Islet of Langerhans (tissue), 1 donor: ENCODE data around the gene TSC2.

Experiments
- FAIRE-seq: peaks from one replicate; lab custom pipeline; 2011; peaks lifted over from hg19 to GRCh38; lab: Jason Lieb, UNC

Gene TSC2

DNA sequence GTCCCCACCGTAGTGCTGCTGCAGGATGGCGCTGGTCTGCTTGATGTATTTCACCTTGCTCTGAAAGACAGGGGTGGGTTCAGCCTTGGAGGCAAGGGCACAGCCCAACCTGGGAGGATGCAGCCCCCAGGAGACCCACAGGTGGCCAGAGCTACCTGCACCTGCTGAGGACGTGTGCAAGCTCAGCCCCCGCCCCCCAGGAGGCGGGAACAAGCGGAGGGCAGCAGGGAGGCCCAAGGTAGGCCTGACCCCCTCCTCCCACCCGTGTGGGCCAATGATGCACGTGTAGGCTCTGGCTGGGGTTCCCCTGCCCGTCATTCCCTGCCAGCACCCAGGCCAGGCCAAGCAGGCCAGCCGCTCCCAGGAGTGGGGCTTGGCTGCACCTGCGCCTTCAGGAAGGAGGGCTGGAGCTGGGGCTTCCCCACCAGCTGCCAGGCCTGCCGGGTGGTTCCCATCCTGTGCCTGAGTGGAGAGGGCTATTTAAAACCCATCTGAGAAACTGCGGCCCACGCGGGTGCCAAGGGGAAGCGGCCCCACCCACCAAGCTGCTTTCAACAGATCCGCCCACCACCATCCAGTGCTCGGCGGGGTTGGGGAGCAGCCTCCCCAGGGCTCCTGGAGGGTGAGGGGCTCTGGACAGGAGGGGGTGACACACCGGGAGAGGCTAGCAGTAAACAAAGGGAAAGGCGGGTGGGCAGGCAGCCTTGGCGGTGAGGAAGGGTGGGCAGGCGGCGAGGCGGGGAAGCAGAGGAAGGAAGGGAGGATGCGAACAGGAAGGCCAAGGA lies 3.9 kb upstream of the TSC2 start:
- no peak for FAIRE-seq

DNA sequence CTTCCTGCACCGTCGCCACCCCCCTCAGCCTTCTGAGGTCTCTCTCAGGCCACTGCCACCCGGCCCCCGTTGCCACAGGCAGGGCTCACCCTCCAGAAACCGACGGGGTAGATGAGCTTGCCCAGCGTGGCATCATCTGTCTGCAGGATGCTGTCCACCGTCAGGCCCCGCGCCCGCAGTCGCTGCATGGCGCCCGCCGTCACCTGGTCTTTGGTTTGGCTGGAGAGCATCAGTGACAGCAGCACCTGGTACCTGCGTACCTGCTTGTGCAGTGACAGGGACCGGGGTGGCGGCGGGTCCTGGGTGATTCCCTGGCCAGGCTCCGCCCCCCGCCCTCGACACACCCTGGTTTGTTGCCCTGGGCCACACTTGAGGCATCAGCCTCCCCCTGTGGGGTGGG lies 3.2 kb upstream of the TSC2 start:
- FAIRE-seq, result no peak

DNA sequence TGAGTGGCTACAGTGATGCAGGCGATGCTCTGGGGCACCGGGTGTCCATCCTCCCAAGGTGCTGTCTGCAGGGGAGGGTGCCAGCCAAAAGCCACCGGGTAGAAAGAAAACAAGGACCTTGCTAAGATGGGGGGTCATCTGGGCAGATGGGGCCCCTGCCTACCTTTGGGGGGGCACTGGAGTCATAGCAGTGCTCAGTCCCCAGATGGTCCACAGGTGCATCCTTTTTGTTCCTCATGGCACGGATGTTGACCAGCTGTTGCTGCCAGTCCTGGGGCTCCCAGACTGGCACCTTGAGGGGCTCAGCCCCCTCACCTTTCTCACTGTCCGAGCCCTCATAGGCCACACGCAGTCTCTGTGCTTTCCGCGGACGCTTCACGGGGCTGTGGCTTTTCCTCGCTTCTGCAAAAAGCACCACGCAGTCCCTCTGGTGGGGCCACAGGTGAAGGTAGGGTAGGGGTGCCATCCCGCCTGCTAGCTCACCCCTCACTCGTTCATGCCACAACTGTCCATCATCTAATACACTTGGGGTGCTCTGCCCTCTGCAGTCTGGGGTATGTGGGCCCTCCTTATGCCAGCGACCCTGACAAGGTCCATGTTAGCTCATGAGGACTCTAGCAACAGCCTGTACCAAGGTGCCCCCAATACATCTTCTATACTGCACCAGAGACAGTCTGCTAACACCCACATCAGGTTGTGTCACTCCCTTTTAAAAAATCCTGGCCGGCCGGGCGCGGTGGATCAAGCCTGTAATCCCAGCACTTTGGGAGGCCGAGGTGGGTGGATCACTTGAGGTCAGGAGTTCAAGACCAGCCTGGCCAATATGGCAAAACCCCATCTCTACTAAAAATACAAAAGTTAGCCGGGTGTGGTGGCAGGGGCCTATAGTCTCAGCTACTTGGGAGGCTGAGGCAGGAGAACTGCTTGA lies 1.6 kb upstream of the TSC2 start:
- FAIRE-seq, result no peak

- no peak for FAIRE-seq
Observed at GRCh38 chr16:2046893-2047329, 874 bp upstream of the TSC2 start.

- FAIRE-seq, result no peak
Observed at GRCh38 chr16:2048116-2048543, 345 bp downstream of the TSC2 start.

DNA sequence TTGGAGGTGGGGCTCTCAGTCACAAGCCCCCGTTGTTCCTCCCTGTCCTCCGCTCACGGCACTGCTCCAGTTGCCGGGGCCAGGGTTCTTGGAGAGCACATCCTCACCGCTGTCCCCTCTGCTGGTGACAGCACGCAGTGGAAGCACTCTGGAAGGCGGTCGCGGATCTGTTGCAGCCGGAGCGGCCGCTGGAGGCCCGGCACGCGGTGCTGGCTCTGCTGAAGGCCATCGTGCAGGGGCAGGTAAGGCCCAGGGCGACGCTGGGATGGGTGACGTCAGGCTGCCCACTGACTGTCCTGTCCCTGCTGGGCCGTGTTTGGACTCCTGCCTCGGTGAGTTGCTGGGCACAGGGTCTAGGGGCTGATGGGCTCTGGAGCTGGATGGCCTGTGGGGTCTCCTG lies 5.4 kb downstream of the TSC2 start:
- FAIRE-seq, result no peak

- no peak for FAIRE-seq
Observed at GRCh38 chr16:2053897-2054296, 6.1 kb downstream of the TSC2 start.

DNA sequence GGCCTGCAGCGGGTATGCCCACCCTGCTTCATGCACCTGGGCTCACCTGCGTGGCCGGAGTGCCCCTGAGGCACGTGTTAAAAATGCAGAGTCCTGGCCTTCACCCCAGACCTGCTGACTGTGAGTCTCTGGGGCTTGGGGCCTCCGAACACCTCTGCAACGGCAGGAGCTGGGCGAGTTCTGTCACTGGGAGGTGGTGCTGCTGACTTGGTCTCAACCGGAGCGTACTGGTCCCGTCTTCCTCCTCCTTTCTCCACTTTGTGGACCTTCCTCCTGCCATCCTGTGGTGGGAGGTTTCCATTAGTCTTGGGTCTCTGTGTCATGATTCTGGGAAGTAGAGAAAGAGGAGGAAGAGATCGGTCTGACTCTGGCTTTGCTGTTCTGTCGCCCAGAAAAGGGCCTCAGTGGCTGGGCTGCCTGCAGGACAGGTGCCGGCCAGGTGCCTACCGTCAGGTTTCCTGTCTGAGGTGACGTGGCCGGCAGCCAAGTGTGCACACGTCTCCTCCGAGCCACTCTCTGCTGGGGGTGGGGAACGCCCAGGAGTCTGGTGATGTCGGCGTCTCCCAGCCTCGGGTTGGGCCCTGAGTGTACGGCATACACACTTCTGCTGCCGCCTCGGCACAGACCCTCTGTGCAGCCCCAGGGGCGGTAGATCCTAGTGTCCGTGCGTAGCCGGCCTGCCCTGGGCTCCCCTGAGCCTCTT lies 6.9 kb downstream of the TSC2 start:
- FAIRE-seq, result no peak

GRCh38 chr16:2056077-2056476 lies 8.3 kb downstream of the TSC2 start:
- no peak for FAIRE-seq

- no peak for FAIRE-seq
Observed at GRCh38 chr16:2056681-2057407, 9.1 kb downstream of the TSC2 start.

DNA sequence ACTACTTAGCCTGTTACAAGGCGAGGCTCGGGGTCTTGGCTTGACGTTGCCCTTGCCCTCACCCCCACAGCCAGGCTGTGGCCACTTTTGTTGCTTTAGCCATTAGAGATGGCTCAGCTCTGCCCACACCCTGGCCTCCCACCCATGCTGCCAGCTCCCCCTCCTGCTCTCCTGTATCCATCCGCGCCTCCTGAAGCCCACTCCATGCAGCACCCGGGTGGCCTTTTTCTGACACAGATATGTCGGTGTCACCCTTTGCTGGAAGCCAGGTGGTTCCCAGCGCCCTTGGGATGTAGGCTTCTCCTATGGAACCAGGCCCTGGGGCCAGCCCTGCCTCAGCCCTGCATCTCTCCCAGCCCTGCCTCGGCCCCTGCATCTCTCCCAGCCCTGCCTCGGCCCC lies 9.7 kb downstream of the TSC2 start:
- FAIRE-seq, result no peak

DNA sequence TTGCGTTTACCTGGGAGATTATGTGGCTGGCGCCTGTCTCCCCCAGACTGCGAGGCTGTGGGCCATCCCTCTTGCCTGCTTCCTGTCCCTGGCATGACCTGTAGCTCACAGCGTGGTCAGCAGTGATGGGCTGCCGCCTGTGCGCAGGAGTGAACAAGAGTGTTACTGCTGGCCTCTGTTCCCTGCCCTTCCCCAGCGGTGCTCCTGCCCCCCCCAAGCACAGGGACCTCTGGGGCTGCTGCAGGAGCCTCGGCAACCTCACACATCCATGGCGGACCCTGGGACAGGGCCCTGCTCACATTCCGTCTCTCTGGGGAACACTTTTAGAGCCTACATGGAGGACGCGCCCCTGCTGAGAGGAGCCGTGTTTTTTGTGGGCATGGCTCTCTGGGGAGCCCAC lies 10.6 kb downstream of the TSC2 start:
- no peak for FAIRE-seq

DNA sequence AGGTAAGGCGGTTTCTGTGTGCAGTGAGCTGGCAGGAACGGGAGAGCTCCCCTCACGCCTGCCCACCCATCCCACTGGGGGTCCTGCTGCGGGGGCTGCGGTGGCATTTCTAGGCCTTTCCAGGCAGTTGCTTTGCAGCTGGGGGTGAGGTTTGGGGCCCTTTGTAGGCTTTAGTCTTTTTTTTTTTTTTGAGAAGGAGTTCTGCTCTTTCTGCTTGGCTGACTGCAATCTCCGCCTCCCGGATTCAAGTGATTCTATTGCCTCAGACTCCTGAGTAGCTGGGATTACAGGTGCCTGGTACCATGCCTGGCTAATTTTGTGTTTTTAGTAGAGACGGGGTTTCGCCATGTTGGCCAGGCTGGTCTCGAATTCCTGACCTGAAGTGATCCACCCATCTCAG lies 11.1 kb downstream of the TSC2 start:
- no peak for FAIRE-seq

DNA sequence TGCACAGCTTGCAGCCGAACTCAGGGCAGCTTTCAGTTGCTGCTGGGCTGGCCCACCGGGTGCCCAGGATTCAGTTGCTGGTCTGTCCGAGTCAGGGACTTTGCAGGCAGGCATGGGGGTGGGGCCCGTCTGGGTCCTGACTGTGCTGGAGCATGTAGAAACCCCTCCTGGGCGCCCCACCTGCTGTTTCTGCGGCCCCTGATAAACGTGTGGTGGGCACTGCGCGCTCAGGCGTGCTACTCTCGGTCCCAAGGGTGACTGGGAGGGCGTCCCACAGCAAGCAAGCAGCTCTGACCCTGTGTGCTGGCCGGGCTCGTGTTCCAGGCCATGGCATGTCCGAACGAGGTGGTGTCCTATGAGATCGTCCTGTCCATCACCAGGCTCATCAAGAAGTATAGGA lies 12.6 kb downstream of the TSC2 start:
- no peak for FAIRE-seq

DNA sequence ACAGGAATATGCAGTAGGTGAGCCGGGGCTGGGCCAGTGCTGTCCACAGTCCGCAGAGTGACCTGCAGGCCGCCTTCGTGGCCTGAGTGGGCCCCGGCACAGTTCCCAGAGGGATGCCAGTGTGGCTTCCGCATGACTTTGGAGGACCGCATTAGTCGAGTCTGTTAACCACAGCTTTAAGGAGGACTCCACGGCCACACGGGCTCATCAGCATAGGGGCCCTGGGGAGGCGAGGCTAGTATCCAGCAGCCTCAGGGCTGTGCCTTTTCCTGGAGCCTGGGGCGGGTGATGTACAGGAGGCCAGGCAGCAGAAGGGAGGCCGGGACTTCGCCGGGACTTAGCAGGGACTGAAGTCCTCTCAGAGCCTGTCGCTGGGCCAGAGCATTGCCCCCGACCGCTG lies 13.2 kb downstream of the TSC2 start:
- FAIRE-seq, result no peak

- no peak for FAIRE-seq
Observed at GRCh38 chr16:2061526-2061925, 13.7 kb downstream of the TSC2 start.

DNA sequence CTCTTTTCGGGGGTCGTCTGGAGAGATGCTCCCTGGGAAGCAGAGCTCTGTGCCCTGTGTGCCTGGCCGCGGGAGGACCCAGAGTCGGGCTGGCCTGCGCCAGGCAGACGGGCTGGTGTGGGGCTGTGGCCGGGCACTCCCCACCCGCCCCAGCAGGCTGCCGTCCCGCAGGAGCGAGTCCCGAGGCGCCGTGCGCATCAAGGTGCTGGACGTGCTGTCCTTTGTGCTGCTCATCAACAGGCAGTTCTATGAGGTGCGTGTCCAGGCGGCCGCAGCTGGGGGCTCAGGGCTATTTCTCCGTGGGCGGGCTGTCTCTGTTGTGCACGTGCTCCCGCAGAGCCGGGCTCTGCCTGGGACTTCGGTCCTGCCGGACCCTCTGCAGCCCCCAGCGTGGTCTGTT lies 15.0 kb downstream of the TSC2 start:
- FAIRE-seq, result no peak

DNA sequence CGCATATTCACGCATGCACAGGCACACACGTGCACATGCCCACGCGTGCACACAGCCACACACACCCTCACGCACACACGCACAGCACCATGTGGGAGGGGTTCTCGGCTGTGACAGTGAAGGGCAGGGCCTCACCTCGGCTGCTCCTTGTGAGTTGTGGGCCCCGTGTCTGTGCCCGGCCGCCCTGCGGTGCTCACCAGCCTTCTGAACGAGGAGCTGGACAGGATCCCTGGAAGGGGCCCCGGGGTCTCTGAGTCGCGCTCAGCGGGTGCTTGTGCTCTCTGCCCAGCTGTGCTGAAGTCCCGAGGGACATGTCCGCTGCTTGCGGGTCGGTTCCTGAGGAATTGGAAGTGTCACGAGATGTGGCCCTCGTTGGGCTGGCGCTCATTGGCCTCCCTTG lies 16.1 kb downstream of the TSC2 start:
- no peak for FAIRE-seq

- no peak for FAIRE-seq
Observed at GRCh38 chr16:2064368-2064945, 16.7 kb downstream of the TSC2 start.

DNA sequence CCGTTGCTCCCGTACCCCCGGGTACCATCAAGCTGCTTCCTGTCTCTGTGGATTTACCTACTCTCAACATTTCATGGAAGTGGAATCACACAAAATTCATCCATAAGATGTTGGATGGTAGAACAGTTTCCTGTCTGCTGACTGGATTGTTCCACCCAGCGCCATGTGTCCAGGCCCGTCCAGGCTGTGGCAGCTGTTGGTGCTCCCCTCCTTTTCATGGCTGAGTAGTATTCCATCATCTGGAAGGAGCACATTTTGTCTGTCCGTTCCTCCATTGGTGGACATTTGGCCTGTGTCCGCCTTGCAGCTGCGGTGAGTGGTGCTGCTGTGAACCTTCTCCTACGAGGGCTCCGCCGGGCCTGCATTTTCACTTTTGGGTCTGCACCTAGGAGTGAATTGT lies 18.4 kb downstream of the TSC2 start:
- FAIRE-seq, result no peak

DNA sequence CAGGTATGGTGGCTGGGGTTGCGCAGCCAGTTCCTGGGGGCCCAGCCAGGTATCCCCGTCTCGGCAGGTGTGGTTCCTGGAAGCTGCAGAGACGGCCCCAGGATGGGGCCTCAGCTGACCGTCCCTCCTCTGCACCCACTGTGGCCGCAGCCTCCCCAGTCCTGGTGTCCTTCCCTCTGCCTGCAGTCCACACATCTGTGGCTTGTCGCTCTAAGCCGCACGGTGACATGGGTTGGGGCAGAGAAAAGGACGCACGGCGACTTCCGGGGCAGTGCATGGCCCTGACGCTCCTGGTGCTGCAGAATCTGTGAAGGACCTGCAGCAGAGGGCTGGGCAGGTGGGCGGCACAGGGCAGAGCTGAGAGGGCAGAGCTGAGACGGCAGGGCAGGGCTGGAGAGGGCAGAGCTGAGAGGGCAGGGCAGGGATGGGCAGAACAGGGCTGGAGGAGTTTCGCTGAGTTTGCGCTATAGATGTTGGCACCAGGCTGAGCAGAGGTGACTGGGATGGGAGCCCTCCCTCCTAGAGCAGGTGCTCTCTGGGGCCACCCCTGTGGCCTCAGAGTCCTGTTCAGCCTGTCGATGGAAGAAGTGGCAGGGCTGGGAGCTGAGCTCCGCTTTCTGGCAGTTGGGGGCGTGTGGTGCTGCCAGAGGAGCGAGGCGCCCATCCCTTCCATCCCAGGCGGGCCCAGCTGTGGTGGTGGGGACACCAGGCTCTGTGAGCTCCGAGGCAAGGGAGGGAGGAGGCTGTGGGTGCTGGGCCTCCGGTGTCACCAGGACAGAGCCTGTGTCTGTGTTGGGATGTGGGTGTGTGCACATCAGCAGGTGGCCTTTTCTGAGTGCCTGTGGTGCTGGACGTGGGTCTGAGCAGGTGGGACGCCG lies 23.0 kb downstream of the TSC2 start:
- no peak for FAIRE-seq
